C4-2B (cell line): ENCODE results near the gene RCSD1.

Source experiments
- H3K27ac ChIP-seq: fragments of 450-650 bp; 2 replicates; pipeline ENCODE4 v1.5.1; 2017
- CTCF ChIP-seq: fragments of 450-650 bp; conservative IDR thresholded peaks from 2 replicates; pipeline ENCODE4 v1.5.1; 2017; ENCODE audit warnings: mild to moderate bottlenecking
- ZFX ChIP-seq: fragments of 450-650 bp; IDR thresholded peaks from 2 replicates; pipeline ENCODE4 v1.6.1; 2017

Gene RCSD1

GRCh38 chr1:167628741-167629515 lies 1.1 kb upstream of the RCSD1 start:
- no peak overlapping the region for H3K27ac ChIP-seq
- TF ChIP-seq CTCF (no peak), ZFX (no peak)

DNA sequence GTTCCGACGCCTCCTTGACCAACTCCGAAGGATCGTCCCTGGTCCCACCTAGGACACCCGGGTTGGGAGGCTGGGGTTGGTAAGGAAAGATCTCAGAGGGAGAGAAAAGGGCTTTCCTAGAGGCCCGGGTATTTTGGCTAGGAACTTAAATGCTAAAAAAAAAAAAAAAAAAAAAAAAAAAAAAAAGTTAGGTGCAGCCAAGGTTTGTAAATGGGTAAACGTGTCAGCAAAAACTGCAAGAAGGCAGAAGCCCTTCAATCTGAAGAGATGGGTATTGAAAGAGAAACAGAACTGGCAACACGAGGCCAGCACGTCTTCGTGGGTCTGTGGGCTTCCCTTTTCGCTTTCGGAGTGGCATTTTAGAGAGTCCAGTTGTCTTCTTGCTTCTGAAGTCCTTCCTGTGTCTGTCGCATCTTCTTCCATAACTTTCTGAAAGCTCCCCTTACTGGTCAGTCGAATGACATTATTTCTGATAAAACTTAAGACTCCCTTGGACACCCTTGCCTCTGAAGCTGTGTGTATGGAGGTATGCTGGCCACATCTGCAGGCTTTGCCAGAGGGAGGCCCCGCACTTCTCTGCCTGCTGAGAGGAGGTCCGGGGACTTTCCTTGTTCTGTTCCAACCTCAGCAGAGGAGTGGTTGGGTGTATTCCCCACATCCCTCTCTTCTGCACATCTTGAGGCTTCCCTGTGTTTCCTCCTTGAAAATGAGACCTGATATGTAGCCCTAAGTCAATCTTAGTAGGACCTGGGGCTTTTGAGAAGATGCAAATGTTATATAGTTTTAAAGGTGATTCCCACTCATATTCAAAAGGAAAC lies 745 bp downstream of the RCSD1 start:
- TF ChIP-seq CTCF (no peak), ZFX (no peak)
- H3K27ac ChIP-seq, result no peak overlapping the region

DNA sequence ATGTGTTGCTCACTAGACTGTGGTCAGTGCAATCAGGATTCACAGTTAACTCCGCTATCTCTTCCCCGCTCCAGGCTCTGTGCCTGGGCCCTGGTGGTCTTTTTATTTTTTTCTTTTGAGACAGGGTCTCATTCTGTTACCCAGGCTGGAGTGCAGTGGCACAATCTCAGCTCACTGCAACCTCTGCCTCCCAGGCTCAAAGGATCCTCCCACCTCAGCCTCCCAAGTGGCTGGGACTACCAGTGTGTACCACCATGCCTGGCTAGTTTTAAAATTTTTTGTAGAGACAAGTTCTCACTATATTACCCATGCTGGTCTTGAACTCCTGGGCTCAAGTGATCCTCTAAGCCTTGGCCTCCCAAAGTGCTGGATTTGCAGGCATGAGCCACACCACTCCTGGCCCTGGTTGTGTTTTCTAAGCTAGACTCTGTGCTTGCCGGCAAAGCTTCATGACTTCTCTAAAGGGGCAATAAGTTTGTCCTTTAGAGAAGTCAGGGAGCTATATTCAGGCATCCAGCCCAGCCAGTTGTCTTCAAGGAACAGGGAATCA lies 1.4 kb downstream of the RCSD1 start:
- H3K27ac ChIP-seq, result no peak overlapping the region
- no peak for TF ChIP-seq ZFX
- no peak for TF ChIP-seq CTCF

- no peak overlapping the region for H3K27ac ChIP-seq
- TF ChIP-seq ZFX (no peak), CTCF (no peak)
Observed at GRCh38 chr1:167631936-167632614, 2.0 kb downstream of the RCSD1 start.

- no peak overlapping the region for H3K27ac ChIP-seq
- no peak for TF ChIP-seq ZFX
- no peak for TF ChIP-seq CTCF
Observed at GRCh38 chr1:167633258-167633944, 3.4 kb downstream of the RCSD1 start.

- no peak overlapping the region for H3K27ac ChIP-seq
- TF ChIP-seq CTCF, result no peak
- no peak for TF ChIP-seq ZFX
Observed at GRCh38 chr1:167634435-167634834, 4.4 kb downstream of the RCSD1 start.
